H9 (cell line): ENCODE data around the gene RHBDD1. TPM values are rescaled to one million over a fixed set of nuclear protein-coding genes. Genes with fewer than 3 reads are reported as not detected.

Experiments
- DNase-seq: peaks from one replicate; pipeline ENCODE4 v3.0.0-alpha.2; 2017
- H2AFZ ChIP-seq: one replicate; pipeline ENCODE4 v1.6.1; 2013; ENCODE audit warnings: mild to moderate bottlenecking, low read length, control low read depth, moderate library complexity
- H2AK5ac ChIP-seq: 2 replicates; pipeline ENCODE4 v1.6.1; 2013; ENCODE audit warnings: low read length, control low read depth, mixed read lengths; ENCODE audit not compliant: insufficient read length
- H2BK120ac ChIP-seq: one replicate; pipeline ENCODE4 v1.6.1; 2013; ENCODE audit warnings: low read depth, mild to moderate bottlenecking, low read length, control low read depth, inconsistent platforms; ENCODE audit not compliant: poor library complexity, severe bottlenecking
- H2BK12ac ChIP-seq: 2 replicates; pipeline ENCODE4 v1.6.1; 2013; ENCODE audit warnings: low read length, control low read depth, mixed read lengths, low read depth; ENCODE audit not compliant: insufficient read length
- H2BK15ac ChIP-seq: 2 replicates; pipeline ENCODE4 v1.6.1; 2013; ENCODE audit warnings: low read depth, low read length, control low read depth
- H2BK20ac ChIP-seq: one replicate; pipeline ENCODE4 v1.6.1; 2013; ENCODE audit warnings: low read depth, mild to moderate bottlenecking, low read length, control low read depth, inconsistent platforms; ENCODE audit not compliant: poor library complexity, severe bottlenecking
- H2BK5ac ChIP-seq: 2 replicates; pipeline ENCODE4 v1.6.1; 2013; ENCODE audit warnings: low read length, control low read depth, mixed read lengths; ENCODE audit not compliant: insufficient read length
- H3K14ac ChIP-seq: 2 replicates; pipeline ENCODE4 v1.6.1; 2013; ENCODE audit warnings: low read length, control low read depth; ENCODE audit not compliant: insufficient read depth
- H3K18ac ChIP-seq: 2 replicates; pipeline ENCODE4 v1.6.1; 2013; ENCODE audit warnings: low read depth, mild to moderate bottlenecking, mixed read lengths, low read length, control low read depth; ENCODE audit not compliant: insufficient read length
- H3K23ac ChIP-seq: 2 replicates; pipeline ENCODE4 v1.6.1; 2013; ENCODE audit warnings: low read length, control low read depth, mixed read lengths, low read depth; ENCODE audit not compliant: insufficient read length
- H3K23me2 ChIP-seq: 2 replicates; pipeline ENCODE4 v1.6.1; 2013; ENCODE audit warnings: low read depth, mild to moderate bottlenecking, mixed read lengths, low read length, control low read depth; ENCODE audit not compliant: insufficient read length, poor library complexity, severe bottlenecking
- H3K27ac ChIP-seq: 2 replicates; pipeline ENCODE4 v1.5.1; 2013; ENCODE audit warnings: low read length, control low read depth, mixed read lengths, low read depth; ENCODE audit not compliant: insufficient read length
- H3K27me3 ChIP-seq: 2 replicates; pipeline ENCODE4 v1.6.1; 2013; ENCODE audit warnings: low read length, control low read depth, inconsistent platforms; ENCODE audit not compliant: insufficient read depth
- H3K4ac ChIP-seq: 2 replicates; pipeline ENCODE4 v1.6.1; 2013; ENCODE audit warnings: low read depth, mild to moderate bottlenecking, control low read depth, inconsistent platforms, low read length, moderate library complexity
- H3K4me1 ChIP-seq: 2 replicates; pipeline ENCODE4 v1.6.1; 2013; ENCODE audit warnings: low read length, control low read depth, inconsistent platforms; ENCODE audit not compliant: insufficient read depth
- H3K4me2 ChIP-seq: 2 replicates; pipeline ENCODE4 v1.6.1; 2013; ENCODE audit warnings: low read length, control low read depth, mixed read lengths; ENCODE audit not compliant: insufficient read length, insufficient read depth
- H3K56ac ChIP-seq: 2 replicates; pipeline ENCODE4 v1.6.1; 2013; ENCODE audit warnings: low read depth, mild to moderate bottlenecking, mixed read lengths, low read length, control low read depth; ENCODE audit not compliant: insufficient read length
- H3K79me1 ChIP-seq: 2 replicates; pipeline ENCODE4 v1.6.1; 2013; ENCODE audit warnings: low read depth, mild to moderate bottlenecking, moderate library complexity, low read length, control low read depth, inconsistent platforms; ENCODE audit not compliant: insufficient read depth, poor library complexity, severe bottlenecking
- H3K79me2 ChIP-seq: 2 replicates; pipeline ENCODE4 v1.6.1; 2013; ENCODE audit warnings: low read length, control low read depth, inconsistent platforms; ENCODE audit not compliant: insufficient read depth
- H3K9ac ChIP-seq: 2 replicates; pipeline ENCODE4 v1.6.1; 2013; ENCODE audit warnings: low read length, control low read depth, mixed read lengths; ENCODE audit not compliant: insufficient read length; ENCODE audit errors: extremely low read depth
- H3K9me3 ChIP-seq: one replicate; pipeline ENCODE4 v1.6.1; 2013; ENCODE audit warnings: low read depth, low read length, inconsistent platforms; ENCODE audit not compliant: control insufficient read depth
- H3T11ph ChIP-seq: one replicate; pipeline ENCODE4 v1.6.1; 2013; ENCODE audit warnings: mild to moderate bottlenecking, low read length, control low read depth, inconsistent platforms
- H4K20me1 ChIP-seq: one replicate; pipeline ENCODE4 v1.6.1; 2013; ENCODE audit not compliant: control insufficient read depth, insufficient read length, insufficient read depth
- H4K5ac ChIP-seq: 2 replicates; pipeline ENCODE4 v1.6.1; 2013; ENCODE audit warnings: low read depth, mild to moderate bottlenecking, mixed read lengths, low read length, control low read depth; ENCODE audit not compliant: insufficient read length
- H4K8ac ChIP-seq: replicated peaks from 2 replicates; pipeline ENCODE4 v1.6.1; 2013; ENCODE audit warnings: low read length, control low read depth, mixed read lengths, low read depth; ENCODE audit not compliant: insufficient read length
- H4K91ac ChIP-seq: 2 replicates; pipeline ENCODE4 v1.6.1; 2013; ENCODE audit warnings: low read depth, mild to moderate bottlenecking, moderate library complexity, mixed read lengths, low read length, control low read depth; ENCODE audit not compliant: insufficient read length
- H3K27ac Mint-ChIP-seq, 3 experiments: 2 replicates in 2 of 3; 3 replicates in 1 of 3; pipeline ENCODE4 v1.8.0; 2020 to 2021; ENCODE audit warnings: mixed read lengths in 3 of 3, mild to moderate bottlenecking in 1 of 3, moderate library complexity in 1 of 3
- H3K27me3 Mint-ChIP-seq: 2 replicates; pipeline ENCODE4 v1.8.0; 2021; ENCODE audit warnings: low read depth, mild to moderate bottlenecking, moderate library complexity, mixed read lengths
- H3K36me3 Mint-ChIP-seq, 3 experiments: 2 replicates in 2 of 3; 3 replicates in 1 of 3; pipeline ENCODE4 v1.8.0; 2020 to 2021; ENCODE audit warnings: low read depth in 3 of 3, mixed read lengths in 3 of 3; ENCODE audit not compliant: insufficient read depth in 1 of 3
- H3K4me1 Mint-ChIP-seq, 2 experiments: 2 replicates each; pipeline ENCODE4 v1.8.0; 2020; ENCODE audit warnings: mixed read lengths in 2 of 2
- H3K4me3 Mint-ChIP-seq, 2 experiments: 2 replicates in 1 of 2; 3 replicates in 1 of 2; pipeline ENCODE4 v1.8.0; 2020 to 2021; ENCODE audit warnings: mild to moderate bottlenecking in 2 of 2, mixed read lengths in 2 of 2, moderate library complexity in 1 of 2
- H3K9me3 Mint-ChIP-seq, 2 experiments: 2 replicates in 1 of 2; 3 replicates in 1 of 2; pipeline ENCODE4 v1.8.0; 2020; ENCODE audit warnings: mild to moderate bottlenecking in 2 of 2, mixed read lengths in 2 of 2, moderate library complexity in 1 of 2
- WGBS: extraction: QIAGEN DNeasy Blood & Tissue Kit; methylation state at CpG from one replicate; pipeline ENCODE4 v1.1.7; 2013; ENCODE audit warnings: missing lambda C conversion rate, low lambda C conversion rate, mixed read lengths; ENCODE audit not compliant: insufficient read length; ENCODE audit errors: extremely low coverage; 5-methylcytosine and 5-hydroxymethylcytosine counted together
- total RNA-seq: library from RNA; stranded (reverse); gene quantifications from 2 replicates; pipeline ENCODE4 v1.2.1, GENCODE V29; 2021
- TF ChIP-seq, protein P1 (sequence below): fragments of 200-600 bp; sonication (generic); conservative IDR thresholded peaks from 3 replicates; pipeline ENCODE4 v1.8.0; 2021; ENCODE audit warnings: antibody characterized with exemption, mild to moderate bottlenecking

RHBDD1 gene
- total RNA-seq, 1 experiment from 2014 or later = 24.9 TPM

GRCh38 chr2:227022608-227023007 is 186.8 kb downstream of the RHBDD1 start:
- H3K27me3 Mint-ChIP-seq = no peaks in the 10 kb centered on the region

More at GRCh38 chr2:227022608-227023007, 186.8 kb downstream of the RHBDD1 start:
- Mint-ChIP-seq H3K4me3 (no peak overlapping the region), H3K27ac (no peak overlapping the region), H3K36me3 (no peaks in the 10 kb centered on the region; a peak in 1 of 7 replicates), H3K9me3 (no peaks in the 10 kb centered on the region), H3K4me1 (peaks cover 8 to 10% of the 10 kb centered on the region in 2 experiments; a peak in 2 of 4 replicates)
- Histone ChIP-seq H4K5ac (no peak overlapping the region), H3K4me1 (no peaks in the 10 kb centered on the region), H2BK20ac (no peak overlapping the region), H2AK5ac (no peak overlapping the region), H3K4ac (no peak overlapping the region), H3K23me2 (no peaks in the 10 kb centered on the region), H2BK5ac (no peak overlapping the region), H3K79me2 (no peaks in the 10 kb centered on the region), H2BK15ac (no peak overlapping the region), H3K18ac (no peak overlapping the region), H2BK120ac (no peak overlapping the region), H3K56ac (no peak overlapping the region), H3K27ac (no peak overlapping the region), H3K79me1 (no peaks in the 10 kb centered on the region), H3K14ac (no peak overlapping the region), H3K4me2 (no peak overlapping the region), H4K20me1 (no peaks in the 10 kb centered on the region), H3K27me3 (no peaks in the 10 kb centered on the region), H4K91ac (no peak overlapping the region), H2AFZ (no peak overlapping the region), H2BK12ac (no peak overlapping the region), H3K9me3 (no peaks in the 10 kb centered on the region), H3K9ac (no peak overlapping the region), H4K8ac (no peak overlapping the region), H3K23ac (no peak overlapping the region), H3T11ph (no peak overlapping the region)
- WGBS = no CpG with 5 or more reads among the region's 3 CpGs
- TF ChIP-seq, protein P1, sequence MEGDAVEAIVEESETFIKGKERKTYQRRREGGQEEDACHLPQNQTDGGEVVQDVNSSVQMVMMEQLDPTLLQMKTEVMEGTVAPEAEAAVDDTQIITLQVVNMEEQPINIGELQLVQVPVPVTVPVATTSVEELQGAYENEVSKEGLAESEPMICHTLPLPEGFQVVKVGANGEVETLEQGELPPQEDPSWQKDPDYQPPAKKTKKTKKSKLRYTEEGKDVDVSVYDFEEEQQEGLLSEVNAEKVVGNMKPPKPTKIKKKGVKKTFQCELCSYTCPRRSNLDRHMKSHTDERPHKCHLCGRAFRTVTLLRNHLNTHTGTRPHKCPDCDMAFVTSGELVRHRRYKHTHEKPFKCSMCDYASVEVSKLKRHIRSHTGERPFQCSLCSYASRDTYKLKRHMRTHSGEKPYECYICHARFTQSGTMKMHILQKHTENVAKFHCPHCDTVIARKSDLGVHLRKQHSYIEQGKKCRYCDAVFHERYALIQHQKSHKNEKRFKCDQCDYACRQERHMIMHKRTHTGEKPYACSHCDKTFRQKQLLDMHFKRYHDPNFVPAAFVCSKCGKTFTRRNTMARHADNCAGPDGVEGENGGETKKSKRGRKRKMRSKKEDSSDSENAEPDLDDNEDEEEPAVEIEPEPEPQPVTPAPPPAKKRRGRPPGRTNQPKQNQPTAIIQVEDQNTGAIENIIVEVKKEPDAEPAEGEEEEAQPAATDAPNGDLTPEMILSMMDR = no peak
- no peak for DNase-seq
